Fibroblast of lung (primary cell): ENCODE measurements around the gene IQSEC2.

ENCODE experiments used
- CTCF ChIP-seq, 2 donors: IDR thresholded peaks in 1 of 2; conservative IDR thresholded peaks in 1 of 2; 1 replicate in 1 of 2; 2 replicates in 1 of 2; pipeline ENCODE4 v1.5.1; 2011 to 2012; ENCODE audit warnings: low read length in 2 of 2, control low read depth in 1 of 2, inconsistent platforms in 1 of 2, low read depth in 1 of 2, mild to moderate bottlenecking in 1 of 2
- EZH2 ChIP-seq: IDR thresholded peaks from 2 replicates; pipeline ENCODE4 v1.5.1; 2012; ENCODE audit warnings: low read length, control low read depth, mild to moderate bottlenecking; ENCODE audit errors: missing control alignments

DNA sequence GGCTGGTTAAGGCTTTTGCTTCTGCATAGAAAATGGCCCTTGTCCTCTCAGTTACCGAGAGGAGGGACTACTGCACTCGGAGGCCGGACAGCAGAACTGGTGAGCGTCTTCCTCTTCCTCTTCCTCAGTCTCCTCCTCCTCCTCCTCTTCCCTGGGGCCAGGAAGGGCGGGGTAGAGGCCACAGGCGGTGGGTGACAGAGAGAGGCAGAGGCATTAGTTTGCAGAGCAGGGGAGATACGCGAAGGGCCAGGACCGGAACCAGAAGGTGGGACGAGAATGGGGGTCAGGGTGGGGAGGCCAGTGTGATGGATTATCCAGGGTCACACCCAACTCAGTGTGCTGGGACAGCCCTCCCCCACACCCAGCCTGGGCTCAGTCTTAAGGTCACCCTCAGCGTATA, 14.5 kb downstream of the IQSEC2 start:
- TF ChIP-seq CTCF (conservative IDR thresholded peaks at IDR 0.05 in 1 of 2, IDR thresholded peaks at IDR 0.05 in 1 of 2; ENCODE audit: low read depth in 1 of 2, low read length in 2 of 2) (no peak), EZH2 (no peak)
